HG03196 (cell line): Measurements from ENCODE around the gene BUD23.
A peak's percentile ranks its signal among the peaks of the same experiment; 100 is the strongest.
"Not testable (repeated sequence)": the region's sequence is repeated elsewhere in the genome, so short reads cannot be mapped to it uniquely, and the experiment has no call there.

Source experiments
- ATAC-seq: cut with Tn5 transposase; IDR thresholded peaks from one replicate; pipeline ENCODE4 v1.9.1; 2021; ENCODE audit not compliant: unreplicated experiment

The BUD23 gene, protein sequence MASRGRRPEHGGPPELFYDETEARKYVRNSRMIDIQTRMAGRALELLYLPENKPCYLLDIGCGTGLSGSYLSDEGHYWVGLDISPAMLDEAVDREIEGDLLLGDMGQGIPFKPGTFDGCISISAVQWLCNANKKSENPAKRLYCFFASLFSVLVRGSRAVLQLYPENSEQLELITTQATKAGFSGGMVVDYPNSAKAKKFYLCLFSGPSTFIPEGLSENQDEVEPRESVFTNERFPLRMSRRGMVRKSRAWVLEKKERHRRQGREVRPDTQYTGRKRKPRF

DNA sequence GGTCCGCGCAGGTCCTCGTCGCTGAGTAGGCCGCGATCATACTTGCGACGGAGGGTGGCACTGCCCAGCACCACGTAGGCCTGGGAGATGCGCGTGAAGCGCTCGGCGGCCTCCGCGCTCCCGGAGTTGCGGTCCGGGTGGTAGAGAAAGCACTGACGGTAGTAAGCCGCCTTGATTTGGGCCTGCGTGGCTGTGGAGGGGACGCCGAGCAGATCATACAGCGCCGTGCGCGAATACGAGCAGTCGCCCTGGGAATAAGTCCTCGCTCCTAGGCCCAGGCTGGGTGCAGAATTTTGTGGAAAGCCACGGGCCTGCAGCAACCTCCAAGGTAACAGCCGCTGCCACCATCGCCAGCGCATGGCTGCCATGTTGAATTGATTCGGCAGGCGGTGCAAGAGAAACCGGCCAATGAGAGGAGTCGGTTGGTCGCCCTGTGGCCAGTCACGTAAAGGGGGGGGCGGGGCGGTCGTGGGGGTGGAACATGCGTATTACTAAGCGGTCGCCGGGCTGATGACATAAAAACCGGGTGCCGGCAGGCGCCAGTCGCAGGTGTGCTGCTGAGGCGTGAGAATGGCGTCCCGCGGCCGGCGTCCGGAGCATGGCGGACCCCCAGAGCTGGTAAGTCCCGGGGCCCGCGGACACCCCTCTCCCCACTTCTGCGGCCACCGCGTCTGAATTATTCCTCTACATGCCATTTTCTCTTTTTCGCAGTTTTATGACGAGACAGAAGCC is at the start of gene BUD23, which contains the start of gene DNAJC30:
Gene BUD23 (plus strand): TSS at position 542 of the 732 bp plus-strand sequence. CDS start 29 bp downstream, at position 571.
Gene DNAJC30 (minus strand): TSS at position 398 of the 732 bp plus-strand sequence. CDS start 30 bp downstream, at position 368.
- peak; percentile 89 for ATAC-seq

DNA sequence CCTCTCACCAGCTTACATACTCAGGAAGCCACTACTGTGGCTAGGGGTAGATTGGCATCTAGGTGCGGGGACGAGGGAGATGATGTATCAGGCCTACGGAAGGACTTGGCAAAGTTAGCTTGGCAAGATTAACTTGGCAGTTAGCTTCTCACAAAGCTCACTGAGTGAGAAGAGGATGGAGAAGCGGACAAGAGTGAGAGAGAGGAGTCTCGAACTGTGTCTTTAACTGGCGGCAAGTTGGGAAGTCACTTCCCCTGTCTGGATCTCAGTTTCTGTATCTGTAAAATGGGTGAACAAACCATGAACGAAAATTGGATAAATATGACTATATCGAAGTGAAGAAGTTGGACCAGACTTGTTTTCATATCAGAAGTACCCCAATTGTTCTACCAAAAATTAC is 49.6 kb upstream of the BUD23 start:
- no peak for ATAC-seq

DNA sequence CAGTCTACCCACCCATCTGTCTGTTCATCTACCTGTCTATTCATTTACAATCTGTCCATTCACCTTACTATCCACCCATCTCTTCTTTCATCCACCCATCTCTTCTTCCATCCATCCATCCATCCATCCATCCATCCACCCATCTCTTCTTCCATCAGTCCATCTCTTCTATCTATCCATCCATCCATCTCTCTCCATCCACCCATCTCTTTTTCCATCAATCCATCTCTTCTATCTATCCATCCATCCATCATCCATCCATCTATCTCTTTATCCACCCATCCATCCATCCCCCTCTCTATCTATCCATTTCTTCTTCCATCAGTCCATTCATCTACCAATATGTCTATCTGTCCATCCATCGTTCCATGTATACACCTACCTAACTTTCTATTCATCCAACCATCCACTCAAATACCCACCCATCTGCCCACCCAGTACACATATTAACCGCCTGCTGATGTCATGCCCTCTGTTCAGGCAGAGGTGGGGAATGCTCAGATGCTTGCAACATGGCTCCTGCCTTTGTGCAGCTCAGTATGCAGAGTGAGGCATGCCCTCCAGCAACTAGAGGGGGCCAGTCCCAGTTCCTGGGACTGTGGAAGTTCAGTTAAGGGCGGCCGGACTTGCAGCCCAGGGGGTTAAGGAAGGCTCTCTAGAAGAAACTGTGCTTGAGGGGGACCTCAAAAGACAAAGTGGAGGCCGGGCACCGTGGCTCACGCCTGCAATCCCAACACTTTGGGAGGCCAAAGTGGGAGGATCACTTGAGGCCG is 47.8 kb upstream of the BUD23 start:
- ATAC-seq, result no peak

DNA sequence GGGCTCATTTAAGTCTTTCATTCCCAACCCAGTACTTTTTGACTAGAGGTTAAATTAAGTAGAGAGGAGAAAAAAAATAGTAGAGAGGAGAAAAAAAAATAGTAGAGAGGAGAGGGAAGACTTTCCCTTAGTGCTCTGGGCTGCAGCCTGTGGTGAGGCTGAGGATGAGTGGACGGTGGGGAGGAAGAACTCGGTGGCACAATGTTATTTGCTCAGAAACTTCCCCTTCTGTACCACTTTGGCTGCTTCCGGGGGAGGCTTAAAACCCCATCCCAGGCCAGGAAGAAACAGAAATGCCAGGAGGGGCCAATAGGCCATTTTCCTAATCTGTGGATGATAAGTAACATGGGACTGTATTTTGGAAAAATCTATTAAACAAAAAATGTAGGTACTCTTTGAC is 44.5 kb upstream of the BUD23 start:
- no peak for ATAC-seq

DNA sequence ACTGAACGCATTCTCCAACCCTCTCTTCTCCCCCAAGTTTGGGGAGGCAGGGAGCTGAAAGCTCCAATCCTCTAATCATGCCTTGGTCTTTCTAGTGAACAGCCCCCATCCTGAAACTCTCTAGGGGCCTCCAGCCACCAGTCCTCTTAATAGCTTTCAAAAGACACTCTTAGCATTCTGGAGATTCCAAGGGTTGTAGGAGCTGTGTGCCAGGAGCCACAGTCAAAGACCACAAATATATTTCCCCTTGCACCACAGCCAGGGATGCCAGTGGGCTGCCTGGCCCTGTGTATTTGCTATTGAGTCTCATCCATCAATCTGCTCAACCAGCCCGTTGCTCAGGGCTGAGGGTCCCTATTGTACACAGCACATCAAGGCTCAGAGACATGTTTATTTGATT is 40.6 kb upstream of the BUD23 start:
- no peak for ATAC-seq

DNA sequence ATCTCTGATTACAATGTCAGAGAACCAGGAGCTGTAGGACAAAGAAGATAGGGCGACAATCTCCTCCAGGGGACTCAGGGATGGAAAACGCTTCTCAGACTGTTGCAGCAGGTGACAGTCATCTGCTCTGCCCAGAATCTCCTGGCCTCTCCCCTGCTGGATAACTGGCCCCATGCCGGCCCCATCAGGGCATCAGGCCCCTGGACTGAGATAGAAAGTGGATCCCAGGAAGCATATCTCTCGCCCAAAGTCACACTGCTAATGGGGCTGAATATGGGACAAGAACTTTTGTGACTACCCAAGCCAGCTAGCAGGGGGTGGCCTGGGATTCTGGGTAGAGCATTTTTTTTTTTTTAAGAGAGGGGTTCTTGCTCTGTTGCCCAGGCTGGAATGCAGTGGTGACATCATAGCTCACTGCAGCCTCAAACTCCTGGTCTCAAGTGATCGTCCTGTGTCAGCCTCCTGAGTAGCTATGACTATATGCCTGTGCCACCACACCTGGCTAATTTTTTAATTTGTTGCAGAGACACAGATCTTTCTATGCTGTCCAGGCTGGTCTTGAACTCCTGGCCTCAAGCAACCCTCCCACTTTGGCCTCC is 38.6 kb upstream of the BUD23 start:
- ATAC-seq, result no peak

DNA sequence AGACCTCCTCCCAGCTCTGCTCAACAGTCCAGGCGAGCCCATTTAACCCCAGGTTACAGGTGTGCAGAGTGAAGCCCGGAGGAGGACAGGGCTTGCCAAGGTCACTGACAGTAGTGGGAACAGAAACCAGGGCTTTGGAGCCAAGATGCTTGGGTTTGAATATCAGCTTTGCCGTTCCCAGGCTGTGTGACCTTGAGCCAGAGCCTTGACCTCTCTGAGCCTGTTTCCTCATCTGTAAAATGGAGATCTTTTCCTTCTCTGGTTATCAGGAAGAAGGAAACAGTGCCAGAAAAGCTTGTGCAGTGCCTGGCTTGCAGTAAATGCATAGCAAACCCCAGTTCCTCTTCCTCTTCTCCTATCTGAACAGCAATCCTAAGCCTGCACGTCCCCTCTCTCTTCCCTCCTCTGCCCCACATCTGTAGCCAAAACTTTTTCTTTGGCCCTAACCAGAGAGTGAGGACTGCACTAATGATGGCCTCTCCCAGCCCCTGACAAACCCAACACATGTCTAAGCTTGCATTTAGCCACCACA is 37.7 kb upstream of the BUD23 start:
- ATAC-seq, result no peak

DNA sequence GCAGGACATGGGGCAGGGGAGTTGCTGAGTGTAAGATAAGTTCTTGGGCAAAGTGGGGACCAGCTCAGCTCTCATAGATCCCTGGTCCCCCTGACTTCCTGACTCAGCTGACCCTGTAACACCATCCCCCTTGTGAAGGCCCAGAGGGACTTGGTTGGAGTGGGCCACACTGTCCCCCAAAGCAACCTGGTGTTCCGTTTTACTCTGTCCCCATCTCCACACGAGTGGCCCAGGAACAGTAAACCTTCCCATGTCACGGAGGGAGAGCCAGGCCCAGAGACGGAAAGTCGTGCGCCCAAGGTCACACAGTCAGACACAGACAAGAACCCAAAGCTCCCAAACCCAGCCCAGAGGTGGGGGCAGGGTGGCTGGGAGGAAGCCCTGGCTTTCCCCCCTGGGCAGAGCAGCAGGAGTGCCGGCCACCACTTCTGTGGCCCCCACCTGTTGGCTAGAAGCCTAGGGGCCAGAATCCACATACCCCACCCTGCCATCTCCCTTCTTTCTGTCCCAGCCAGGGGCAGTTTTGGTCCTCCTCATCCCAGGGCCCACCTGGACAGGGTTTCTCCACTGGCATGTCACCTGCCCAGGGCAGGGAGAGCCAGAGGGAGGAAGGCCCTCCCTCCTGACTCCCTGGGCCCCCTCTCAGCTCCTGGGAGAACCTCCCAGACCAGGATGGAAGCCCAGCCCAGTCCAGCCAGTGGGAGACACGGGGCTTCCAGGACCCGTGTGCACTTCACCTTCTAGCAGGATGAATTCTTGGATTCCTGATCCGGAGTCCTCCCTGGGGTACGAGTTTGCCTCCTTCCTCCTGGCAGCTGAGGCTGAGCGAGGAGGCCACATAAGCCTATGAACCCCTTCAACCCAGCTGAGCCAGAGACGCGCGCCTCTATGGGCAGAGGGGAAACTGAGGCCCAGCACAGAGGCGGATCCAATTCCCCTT is 36.3 kb upstream of the BUD23 start:
- ATAC-seq, result no peak

DNA sequence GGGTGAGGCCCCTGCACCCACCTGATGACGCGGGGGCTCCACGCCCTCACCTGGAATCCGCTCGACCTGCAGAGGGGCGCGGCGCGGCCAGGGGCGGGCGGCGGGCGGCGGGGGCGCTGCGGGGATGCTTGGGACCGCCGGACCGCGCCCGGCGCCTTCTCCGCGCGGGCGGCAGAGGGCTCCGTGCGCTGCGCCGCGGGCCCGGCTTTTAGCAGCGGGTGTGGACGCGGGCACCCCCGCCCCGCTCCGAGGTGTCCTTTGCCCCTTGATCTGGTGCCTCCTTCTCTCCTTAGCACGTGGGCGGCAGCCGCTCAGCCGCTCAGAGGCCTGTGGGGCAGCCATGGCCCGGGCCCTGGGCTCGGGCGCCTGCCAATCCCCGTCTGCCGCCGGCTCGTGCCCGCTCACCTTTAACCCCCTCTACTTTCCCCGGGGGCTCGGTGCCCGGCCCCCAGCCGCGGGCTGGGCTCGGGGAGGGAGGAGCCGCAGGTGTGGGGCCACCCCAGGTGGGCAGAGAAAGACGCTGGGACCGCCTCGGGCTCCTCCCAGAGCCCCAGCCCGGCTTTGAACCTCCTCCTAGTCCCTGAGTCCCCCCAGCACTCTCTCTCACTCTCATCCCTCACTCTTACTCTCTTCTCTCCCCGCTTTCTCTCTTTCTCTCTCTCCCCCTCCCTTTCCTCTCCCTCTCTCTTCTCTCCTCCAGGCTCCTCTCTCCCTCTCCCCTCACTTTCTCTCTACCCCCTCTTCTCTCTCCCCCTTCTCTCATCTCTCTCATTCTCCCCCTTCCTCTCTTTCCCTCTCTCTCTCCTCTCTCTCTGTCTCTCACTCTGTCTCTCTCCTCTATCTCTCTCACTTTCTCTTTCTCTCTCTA is 35.4 kb upstream of the BUD23 start:
- no peak for ATAC-seq

DNA sequence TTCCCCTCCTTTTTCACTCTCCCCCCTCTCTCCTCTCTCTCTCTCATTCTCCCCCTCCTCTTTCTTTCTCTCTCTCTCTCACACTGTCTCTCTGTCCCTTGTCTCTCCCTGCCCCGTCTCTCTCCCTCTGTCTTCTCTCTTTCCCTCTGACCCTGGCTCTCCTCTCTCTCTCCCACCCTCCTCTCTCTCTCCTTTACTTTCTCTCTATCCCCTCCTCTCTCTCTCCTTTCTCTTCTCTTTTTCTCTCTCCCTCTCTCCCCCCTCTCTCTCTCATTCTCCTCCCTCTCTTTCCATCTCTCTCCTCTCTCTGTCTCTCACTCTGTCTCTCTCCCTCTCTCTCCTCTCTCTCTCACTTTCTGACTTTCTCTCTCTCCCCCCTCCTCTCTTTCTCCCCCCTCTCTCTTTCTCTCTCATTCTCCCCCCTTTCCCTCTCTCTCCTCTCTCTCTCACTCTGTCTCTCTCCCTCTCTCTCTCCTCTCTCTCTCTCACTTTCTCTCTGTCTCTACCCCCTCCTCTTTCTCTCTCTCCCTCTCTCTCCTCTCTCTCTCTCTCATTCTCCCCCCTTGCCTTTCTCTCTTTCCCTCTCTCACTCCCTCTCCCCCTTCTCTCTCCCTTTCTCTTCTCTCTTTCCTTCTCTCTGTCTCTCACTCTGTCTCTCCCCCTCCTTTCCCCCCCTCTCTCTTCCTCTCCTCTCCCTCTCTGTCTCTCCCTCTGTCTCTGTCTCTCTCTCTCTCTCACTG is 34.6 kb upstream of the BUD23 start:
- ATAC-seq, result no peak

DNA sequence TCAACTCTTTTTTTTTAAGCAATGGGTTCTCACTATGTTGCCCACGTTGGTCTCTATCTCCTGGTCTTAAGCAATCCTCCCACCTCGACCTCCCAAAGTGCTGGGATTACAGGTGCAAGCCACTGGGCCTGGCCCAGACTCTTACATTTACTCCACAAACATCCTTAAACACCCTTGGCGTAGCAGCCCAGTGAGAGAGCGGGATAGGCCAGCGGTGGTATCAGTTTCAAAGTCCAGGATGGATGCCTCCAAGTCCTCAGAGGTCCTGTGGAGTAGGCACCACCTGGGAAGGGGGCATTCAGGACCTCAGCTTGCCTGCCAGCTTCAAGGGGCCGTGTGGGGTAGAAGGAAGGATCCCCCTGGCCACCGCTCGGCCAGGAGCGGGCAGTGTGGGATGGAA is 33.8 kb upstream of the BUD23 start:
- ATAC-seq, result no peak

DNA sequence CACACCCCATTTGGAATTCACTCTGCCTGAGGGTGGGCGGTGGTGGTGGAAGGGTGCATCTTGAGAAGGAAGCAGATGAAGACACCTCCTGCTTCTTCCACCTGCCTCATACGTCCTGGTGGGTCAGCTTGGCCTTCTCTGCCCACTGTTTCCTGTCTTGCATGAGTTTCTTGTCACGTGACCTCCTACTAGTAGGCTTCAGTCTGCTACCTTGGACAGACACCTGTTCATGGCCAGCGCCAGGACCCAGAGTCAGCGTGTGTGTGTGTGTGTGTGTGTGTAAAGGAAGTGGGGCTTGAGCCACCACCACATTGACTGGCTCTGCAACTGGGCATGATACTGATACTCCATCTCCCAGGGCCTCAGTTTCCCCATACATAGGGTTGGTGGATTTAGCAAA is 32.9 kb upstream of the BUD23 start:
- no peak for ATAC-seq

DNA sequence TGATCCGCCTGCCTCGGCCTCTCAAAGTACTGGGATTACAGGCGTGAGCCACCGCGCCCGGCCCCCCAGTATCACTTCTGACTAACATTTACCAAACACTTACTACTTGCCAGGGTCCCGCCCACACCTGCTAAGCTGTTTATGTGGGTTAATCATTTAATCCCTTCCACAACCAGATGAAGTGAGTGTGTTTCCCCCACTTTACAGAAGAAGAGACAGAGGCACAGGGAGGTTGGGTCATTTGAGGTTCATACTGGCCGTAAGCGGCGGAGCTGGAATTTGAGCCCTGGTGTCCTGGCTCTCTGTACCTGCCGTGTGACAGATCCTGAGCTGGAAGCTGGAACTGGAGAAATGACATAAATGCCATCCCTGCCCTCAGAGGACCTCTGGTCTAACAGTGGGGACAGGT is 30.9 kb upstream of the BUD23 start:
- ATAC-seq, result no peak

DNA sequence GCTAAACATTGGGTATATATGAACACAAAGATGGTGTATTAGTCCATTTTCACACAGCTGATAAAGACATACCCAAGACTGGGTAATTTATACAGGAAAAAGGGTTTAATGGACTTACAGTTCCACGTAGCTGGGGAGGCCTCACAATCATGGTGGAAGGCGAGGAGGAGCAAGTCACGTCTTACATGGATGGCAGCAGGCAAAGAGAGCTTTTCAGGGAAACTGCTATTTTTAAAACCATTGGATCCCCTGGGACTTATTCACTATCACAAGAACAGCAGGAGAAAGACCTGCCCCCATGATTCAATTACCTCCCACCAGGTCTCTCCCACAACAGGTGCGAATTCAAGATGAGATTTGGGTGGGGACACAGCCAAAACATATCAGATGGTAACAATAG is 28.1 kb upstream of the BUD23 start:
- ATAC-seq, result not testable (repeated sequence)

DNA sequence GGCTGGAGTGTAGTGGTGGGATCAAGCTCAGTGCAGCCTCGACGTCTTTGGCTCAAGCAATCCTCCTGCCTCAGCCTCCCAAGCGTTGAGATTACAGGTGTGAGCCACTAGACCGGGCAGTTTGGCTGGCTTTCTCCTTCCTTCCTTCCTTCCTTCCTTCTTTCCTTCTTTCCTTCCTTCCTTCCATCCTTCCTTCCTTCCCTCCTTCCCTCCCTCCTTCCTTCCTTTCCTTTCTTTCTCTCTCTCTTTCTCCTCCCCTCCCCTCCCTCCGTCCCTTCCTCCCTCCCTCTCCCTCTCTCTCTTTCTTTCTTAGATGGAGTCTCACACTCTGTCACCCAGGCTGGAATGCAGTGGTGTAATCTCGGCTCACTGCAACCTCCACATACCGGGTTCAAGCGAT is 23.4 kb upstream of the BUD23 start:
- ATAC-seq, result no peak

DNA sequence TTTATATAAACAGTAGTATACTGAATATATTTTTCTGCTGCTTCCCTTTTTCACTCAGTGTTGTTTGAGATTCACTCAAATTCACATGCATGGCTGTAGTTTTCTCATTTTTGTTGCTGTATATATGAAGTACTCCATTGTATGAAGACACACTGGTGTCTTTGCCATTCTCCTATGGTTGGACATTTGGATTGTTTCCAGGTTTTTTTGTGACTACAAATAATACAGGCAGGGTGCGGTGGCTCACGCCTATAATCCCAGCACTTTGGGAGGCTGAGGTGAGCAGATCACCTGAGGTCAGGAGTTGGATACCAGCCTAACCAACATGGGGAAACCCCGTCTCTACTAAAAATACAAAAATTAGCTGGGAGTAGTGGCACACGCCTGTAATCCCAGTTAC is 22.8 kb upstream of the BUD23 start:
- ATAC-seq, result not testable (repeated sequence)

DNA sequence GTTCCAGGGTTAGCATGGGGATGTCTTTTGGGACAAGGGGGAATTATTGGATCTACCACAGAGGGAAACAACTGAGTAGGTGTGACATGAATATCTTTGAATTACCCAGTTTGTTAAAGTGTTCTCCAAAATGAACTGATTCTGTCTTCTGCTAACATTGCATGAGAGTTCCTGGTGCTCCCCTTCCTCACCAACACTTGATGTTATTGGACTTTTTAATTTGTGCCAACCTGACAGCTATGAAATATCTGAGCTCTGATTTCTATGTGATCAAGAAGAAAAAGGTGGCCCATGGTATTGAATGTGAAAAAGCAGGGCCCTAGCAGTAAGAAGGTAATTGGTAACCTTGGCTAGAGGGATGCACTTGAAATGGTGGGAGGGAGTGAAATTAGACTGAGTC is 20.4 kb upstream of the BUD23 start:
- ATAC-seq, result no peak

DNA sequence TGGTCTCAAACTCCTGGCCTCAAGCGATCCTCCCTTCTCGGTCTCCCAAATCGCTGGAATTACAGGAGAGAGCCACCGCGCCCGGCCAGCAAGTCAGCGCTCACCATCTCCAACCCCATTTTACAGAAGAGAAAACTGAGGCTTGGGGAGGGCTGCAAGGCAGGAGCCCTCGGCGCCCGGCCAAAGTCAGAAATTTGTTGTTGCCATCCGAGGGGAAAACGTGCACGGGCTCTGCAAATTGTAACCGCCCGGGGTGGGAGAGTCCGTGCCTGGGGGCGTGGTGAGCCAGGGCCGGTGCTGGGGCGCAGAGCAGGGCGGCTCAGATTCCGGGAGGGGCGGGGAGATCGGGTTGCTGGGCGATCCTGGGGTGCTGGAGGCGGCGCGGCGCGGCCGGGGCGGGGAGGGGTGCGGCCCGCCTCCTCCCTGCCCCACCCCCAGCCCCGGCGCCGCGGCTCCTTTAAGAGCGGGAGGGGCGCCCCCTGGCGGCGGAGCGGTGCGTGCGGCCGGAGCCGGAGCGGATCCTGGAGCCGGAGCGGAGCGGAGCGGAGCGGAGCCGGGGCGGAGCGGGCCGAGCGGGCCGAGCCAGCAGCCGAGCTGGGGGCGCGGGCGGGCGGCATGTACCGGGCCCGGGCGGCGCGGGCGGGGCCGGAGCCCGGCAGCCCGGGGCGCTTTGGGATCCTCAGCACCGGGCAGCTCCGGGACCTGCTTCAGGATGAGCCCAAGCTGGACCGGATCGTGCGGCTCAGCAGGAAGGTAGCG is 15.9 kb upstream of the BUD23 start, which contains the start of gene VPS37D:
Gene VPS37D (plus strand): TSS at position 488 of the 759 bp plus-strand sequence. CDS start 128 bp downstream, at position 616.
- peak; percentile 88 for ATAC-seq
